Peyer's patch (tissue), 4 donors: Measurements from ENCODE around the gene CBY3.

Source experiments
- POLR2A ChIP-seq, 2 donors: fragments of 450-650 bp; IDR thresholded peaks; one replicate each; pipeline ENCODE4 v1.5.1; 2017; ENCODE audit warnings: antibody characterized with exemption in 2 of 2, mild to moderate bottlenecking in 2 of 2, moderate library complexity in 2 of 2
- TF ChIP-seq, protein P1 (sequence below), 6 experiments: fragments of 450-650 bp in 4 of 6; fragments of 200-600 bp in 2 of 6; sonication (generic) in 1 of 6; IDR thresholded peaks; one replicate each; pipeline ENCODE4 v1.5.1; 2017 to 2019; ENCODE audit warnings: antibody characterized with exemption in 6 of 6, mild to moderate bottlenecking in 3 of 6, moderate library complexity in 1 of 6

DNA sequence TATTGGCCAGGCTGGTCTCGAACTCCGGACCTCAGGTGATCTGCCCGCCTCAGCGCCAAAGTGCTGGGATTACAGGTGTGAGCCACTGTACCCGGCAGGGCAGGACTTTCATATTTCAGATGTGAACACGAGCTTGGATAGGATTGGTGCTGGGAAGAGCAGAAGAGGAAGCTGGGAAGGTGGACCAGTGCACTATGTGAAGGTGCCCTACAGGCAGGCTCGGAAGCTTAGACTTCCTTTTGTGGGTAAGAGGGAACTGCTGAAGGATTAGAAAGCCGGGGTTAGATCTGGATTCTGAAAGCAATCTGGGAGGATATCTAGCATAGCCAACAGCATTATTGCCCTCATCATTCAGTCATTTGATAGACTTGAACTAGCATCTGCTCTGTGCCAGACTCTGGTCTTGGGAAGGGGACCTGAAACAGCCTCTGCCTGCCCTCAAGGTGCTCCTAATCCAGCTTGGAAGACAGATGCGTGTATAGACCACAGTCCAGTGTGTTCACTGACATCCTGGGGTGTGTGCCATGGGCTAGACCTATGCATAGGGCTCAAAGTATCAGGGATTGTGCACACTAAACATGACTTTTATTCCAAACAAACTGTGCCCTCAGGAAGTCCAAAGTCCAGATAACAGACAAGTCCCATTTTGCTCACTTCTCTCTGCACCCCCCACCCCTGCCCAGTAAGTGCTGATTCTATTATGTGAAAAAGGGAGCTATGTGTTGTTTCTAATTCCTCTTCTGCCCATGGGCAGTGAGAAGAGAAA is 637 bp downstream of the CBY3 start:
- TF ChIP-seq, protein P1, sequence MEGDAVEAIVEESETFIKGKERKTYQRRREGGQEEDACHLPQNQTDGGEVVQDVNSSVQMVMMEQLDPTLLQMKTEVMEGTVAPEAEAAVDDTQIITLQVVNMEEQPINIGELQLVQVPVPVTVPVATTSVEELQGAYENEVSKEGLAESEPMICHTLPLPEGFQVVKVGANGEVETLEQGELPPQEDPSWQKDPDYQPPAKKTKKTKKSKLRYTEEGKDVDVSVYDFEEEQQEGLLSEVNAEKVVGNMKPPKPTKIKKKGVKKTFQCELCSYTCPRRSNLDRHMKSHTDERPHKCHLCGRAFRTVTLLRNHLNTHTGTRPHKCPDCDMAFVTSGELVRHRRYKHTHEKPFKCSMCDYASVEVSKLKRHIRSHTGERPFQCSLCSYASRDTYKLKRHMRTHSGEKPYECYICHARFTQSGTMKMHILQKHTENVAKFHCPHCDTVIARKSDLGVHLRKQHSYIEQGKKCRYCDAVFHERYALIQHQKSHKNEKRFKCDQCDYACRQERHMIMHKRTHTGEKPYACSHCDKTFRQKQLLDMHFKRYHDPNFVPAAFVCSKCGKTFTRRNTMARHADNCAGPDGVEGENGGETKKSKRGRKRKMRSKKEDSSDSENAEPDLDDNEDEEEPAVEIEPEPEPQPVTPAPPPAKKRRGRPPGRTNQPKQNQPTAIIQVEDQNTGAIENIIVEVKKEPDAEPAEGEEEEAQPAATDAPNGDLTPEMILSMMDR (IDR thresholded peaks at IDR 0.05), result no peak
- TF ChIP-seq POLR2A (IDR thresholded peaks at IDR 0.05), result no peak
